CD4-positive, alpha-beta T cell treated with Interleukin-4 for 1 hour (primary cell): ENCODE data around the gene TRIP13.

Experiments
- DNase-seq, 2 donors: peaks; one replicate each; pipeline ENCODE4 v3.0.0-alpha.2; 2020 to 2022

TRIP13 gene

DNA sequence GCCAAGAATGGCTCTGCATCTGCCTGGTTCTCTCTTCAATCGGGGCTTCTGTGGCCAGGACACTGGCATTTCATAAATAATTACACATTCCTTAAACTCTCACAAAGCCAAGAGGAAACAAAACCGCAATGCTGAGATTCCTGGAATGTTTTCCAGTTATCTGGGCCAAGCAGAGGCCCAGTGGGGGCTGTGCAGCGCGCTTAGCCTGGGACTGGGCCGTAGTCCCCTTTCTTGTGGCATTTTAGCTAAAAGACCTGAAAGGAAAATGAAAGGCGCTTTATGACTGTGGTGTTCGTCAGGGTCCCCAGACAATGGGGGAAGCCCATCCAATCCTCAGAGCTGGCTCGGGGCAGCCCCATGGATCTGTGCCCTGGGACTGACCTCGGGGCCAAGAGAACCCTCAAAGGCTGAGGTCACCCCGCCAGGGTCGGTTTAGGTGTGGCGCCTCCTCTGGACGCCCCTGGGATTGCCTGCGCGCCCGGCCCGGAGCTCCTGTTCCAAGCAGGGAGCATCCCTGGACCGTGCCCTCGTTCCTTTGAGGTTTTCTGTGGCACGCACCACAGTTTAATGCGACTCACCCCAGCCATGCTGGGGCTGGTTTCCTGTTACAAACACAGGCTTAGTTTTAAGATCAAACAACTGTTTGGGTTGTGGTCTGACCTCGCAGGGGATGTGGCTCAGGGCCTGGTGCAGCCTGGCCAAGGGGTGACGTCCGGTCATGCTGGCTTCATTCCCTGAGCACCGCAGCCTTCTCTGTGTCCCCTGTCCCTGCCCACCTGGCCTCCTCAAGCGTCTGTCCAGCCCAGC lies 64.5 kb downstream of the TRIP13 start:
- no peak for DNase-seq

GRCh38 chr5:957748-958485 lies 65.2 kb downstream of the TRIP13 start:
- DNase-seq = no peak

DNA sequence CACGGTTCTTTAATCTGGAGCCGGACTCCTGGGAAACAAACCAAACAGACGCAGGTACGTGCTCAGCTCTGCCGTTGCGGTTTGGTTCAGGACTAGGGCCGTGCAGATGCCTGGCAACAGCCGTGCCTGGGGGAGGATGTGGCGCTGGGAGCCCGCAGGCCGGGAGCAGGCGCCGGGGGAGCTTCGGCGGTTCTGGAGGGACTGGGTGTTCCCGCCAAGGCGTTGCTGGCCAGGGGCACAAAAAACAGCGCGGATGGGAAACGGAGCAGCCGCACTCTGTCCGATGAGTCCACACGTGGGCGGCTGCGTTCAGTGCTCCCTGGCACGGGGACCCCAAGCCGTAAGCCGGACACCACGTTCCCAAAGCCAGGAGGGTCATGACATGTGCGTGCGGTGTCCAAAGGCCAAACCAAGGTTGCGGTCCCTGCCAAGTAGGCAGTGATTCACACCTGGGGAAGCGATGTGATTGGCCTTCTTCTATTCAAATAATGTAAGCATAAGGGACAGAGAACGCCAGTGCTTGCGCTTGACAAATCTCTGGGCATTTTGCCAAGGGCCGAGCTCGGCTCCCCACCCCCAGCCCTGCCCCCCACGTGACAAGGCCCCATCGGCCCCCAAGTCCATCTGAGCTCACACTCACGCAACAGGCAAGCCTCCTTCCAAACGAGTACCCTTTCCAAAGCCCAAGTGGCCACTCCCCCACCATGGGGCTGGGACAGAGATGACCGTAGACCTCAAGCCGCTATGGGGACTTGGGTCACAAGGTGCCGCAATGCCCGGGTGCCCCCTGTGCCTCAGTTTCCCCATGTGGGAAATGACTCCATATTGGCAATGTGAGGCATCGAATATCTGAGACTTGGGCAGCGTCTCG lies 66.3 kb downstream of the TRIP13 start:
- no peak for DNase-seq

- no peak for DNase-seq
Observed at GRCh38 chr5:959581-960531, 67.2 kb downstream of the TRIP13 start.

GRCh38 chr5:960551-960950 lies 67.9 kb downstream of the TRIP13 start:
- no peak for DNase-seq

- no peak for DNase-seq
Observed at GRCh38 chr5:961002-961710, 68.5 kb downstream of the TRIP13 start.

GRCh38 chr5:961711-962240 lies 69.1 kb downstream of the TRIP13 start:
- no peak for DNase-seq

- no peak for DNase-seq
Observed at GRCh38 chr5:962386-962785, 69.7 kb downstream of the TRIP13 start.

DNA sequence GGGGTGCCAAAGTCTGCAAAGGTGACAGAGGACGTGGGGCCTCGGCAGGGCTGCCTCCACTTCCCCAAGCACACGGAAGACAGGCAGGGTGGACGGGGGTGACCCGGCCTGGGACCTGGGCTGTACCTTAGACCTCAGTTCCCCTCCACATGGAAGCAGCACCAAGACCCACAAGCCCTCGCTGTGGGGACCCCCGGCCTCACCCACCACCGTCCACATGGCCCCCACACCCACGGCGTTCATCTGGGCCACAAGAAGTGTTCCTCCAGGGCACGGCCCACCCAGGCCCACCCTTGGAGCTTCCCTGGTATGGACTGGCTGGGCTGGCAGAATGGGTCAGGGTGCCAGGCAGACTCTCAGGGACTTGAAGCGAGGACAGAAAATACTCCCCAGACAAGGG lies 70.1 kb downstream of the TRIP13 start:
- DNase-seq = no peak

DNA sequence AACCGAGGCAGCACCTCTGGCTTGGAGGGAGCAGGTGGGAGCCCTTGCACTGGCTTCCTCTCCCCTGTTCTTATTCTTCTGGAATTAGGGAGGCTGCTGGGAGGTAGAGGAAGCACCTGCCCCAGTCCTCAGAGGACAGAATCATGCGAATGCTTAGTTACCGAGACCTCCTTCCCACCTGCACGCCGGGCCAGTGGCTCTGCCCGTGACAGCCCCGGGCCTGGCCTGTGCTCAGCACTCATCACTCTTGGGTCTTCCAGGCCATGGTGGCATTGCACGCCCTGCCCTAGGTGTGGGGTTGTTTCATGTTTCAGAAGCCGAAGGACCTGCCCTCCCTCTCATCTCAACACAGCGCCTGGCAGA lies 70.6 kb downstream of the TRIP13 start:
- no peak for DNase-seq

DNA sequence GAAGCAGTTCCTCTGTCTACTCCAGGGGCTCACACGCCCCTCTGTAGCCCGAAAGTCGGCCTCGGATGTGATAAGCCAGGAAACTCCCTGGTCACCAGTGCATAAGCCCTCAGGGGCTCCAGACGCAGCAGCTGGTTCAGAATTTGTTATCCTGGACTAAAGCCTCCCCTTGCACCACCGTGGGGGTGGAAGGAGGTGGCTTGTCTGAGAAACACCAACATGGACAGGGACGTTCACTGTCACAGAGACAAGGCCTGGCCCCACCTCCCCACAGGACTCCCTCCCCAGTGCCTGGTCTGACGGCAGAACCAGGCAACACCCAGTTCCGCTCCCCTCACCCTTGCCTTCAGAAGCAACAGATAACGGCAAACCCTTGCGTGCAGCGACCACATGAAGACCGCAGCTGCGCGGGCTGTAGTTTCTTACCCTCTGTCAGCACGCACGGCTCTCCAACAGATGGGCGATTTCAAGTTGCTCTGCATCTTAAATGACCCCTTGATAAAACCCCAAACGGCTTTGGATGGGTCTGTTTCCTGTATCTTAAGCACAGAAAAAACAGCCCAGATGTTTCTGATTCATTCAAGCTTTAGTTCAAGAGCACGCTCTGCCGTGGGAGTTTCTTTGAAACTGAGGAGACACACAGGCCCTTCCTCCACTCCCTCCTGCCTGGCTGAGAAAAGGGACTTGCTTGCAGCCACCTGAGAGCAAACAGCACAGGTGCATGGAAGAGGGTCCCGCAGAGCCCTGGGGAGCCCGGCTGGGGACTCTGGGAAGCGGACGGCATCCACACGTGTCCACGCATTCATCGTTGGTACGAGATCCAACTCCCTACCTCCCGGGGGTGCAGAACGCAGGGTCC lies 71.2 kb downstream of the TRIP13 start:
- DNase-seq = peak; percentile 14 to 43

DNA sequence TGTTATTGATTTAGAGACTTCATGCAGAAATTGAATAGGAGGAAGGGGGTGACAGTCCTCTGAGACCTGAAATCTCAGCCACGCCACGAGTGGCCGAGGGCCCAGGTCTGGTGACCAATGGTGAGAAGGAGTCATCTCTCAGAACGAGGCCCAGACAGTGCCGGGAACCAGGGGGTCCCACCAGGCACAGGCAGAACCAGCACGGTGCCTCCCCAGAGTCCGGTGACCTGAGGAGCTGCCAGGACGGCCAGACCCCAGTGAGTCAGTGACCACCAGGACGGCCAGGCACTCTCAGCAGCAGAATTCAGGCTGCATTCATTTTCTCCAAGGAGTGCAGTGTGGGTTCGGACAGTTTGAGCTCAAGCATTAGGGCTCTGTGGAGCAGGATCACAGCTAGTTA lies 72.1 kb downstream of the TRIP13 start:
- no peak for DNase-seq

DNA sequence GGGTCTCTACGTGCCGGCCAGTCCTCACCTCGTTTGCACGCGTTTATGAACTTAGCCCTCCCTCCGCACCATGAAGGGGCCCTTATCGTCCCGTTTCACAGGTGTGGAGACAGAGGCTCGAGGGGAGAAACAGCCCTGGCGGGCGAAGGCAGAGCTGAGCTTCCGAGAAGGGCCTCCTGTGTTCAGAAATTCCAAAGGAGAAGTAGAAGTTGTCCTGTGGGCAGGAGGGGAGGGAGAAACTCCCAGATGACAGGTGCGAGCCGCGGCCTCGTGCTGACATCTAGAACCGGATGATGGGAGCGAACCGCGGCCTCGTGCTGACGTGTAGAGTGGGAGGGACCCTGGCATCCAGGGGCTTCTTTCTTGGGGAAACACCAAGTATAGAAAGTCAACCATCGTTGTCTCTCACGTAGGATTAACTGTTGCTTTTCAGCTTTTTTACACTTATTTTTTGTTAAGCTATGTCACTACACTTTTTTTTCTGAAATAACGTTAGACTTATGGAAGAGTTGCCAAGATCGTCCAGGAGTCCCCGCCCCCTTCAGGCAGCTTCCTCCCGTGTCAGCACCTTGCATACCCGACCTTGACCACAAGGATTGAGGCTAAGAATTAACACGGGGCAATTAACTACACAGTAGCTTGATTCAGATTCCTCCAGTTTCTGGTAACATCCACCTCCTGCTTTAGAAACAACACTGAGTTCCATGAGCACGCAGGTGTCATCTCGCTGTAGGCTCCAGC lies 73.1 kb downstream of the TRIP13 start:
- no peak for DNase-seq

DNA sequence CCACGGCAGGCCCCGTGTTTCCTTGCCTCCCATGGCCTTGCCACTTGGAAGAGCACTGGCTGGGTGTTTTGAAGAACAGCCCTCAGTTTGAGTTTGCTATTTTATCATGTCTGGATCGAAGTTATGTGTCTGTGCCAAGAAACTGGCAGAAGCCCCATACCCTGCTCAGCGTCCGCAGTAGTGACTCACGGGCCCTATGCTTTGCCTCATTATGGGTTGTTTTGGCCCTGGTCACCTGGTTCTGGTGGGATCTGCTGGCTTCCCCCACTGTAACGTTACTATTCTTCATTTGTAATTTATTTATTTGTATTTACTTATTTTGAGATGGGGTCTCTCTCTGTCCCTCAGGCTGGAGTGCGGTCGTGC lies 73.6 kb downstream of the TRIP13 start:
- no peak for DNase-seq

DNA sequence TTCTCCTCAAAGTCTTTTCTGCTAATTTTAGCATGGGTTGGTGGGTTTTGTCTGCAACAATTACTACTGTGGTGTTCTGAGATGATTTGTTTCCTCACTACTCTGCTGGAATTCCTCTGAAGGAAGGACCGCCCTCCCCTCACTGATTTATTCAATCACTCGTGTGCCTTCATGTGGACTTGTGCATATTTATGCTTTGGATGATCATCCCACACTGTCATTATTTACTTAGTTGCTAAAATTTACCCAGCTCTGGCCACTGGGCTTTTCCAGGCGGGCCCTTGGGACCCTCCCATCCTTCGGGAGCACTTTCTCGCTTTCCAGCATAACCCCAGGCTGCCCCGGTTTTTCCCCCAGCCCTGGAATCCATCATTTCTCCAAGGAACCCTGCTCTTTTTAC lies 74.3 kb downstream of the TRIP13 start:
- DNase-seq = no peak
